Ramos (cell line): ENCODE data around the gene AXIN2.

ENCODE experiments used
- in situ Hi-C: fragments of 300-500 bp; cut with MboI; formaldehyde crosslinking; loops from one replicate; pipeline ENCODE4 v1.14.3; 2022; ENCODE audit warnings: low sequenced_read_pairs; ENCODE audit not compliant: unreplicated experiment

AXIN2 gene

DNA sequence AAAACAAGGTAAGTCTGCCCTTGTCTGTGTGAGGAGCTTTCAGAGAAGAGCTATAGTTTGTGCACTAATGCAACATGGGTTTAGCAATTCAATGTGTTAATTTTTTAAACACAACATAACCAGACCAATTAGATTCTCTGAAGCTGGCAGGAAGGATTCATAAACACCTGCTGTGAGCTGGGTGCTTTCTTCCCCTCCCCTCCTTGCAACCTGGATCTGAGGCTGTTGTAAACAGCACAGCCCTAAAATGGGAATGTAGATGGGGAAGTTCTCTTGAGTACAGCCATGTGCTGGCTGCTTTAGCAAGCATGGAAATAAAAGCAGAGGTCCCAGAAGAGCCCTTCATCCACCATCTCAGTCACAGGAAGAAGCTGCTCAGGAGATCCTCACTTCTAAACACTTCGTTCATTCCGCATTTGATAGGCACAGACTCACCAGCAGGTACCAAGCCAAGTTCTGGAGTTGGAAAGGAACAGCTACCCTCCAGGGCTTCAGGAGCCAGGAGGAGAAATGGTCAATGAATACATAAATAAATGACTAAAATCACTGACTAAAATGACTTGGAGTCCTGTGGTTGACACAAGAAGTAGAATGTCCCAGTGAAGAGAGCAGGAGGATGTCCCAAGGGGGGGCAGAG lies 21.7 kb downstream of the AXIN2 start:
- in situ Hi-C loops = no loop called here

DNA sequence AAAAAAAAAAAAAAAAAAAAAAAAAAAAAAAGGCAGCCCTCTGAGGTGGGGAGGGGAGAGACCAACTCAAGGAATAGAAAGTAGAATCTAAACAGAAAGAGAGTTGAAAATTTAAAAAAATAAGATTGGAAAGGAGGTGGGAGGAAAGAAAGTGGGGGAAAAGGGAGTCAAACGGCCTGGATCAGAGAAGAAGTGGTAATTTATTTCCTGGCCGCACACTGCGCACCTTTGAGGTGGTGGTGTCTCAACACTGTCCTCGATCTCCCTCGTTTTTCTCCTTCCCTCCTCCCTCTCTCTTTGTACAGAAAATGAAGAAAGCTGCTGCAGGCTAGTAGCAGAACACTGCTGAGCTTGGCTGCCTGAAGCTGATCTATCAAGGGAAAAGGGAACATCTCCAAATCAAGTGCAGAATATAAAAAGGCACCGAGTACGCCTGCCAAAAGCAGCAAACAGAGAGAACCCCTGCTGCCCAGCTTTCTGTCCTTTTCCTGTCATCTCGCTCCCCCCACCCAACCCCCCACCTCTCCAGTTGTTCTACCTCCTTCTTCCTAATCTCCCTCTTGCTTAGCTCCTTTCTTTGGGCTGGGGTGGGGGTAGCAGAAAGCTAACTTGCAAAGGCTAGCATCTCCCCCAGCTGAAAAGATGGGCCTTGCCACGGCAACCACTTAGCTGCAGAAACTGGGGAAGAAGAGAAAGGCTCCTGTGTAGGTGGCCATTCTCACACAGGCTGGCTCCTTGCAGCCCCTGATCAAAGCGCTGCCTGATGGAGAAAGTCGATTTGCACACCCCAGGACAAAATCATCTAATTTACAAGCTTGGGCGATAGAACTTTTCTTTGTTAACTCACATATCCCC lies 22.5 kb downstream of the AXIN2 start:
- in situ Hi-C loops = no loop called here

DNA sequence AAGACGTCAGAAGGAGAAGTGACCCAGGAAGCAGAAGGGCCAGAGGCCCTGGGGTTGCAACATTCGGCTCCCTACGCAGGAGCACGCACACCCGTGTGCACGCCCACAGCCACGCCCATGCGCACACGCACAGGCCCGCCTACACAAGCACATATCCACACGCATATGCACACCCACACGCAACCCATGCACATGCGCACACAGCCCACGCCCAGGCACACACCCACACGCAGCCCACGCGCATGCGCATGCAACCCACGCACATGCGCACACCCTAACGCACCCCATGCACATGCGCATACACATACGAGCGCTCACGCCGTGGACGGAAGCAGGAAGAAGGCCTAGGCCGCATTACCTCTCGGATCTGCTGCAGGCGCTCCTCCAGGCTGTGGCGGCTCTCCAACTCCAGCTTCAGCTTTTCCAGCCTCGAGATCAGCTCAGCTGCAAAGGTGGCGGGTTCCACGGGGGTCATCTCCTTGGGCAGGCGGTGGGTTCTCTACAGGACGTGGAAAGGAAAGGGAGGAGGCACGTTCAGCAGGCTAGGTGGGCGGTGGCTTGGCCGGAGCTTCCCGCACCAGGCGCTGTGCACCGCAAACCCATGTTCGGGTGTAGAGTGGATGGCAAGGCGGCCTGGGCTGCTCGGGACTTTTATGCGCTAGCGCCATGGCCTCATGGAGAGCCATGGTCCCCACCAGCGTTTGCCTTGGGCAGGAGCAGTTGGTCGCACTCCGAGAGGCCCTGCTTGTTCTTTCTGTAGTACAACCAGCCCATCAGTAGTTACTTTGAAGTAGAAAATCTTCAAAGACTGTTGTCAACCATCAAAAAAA lies 23.4 kb downstream of the AXIN2 start:
- in situ Hi-C loops = no loop called here

GRCh38 chr17:65537343-65537844 lies 24.1 kb downstream of the AXIN2 start:
- in situ Hi-C loops = no loop called here

DNA sequence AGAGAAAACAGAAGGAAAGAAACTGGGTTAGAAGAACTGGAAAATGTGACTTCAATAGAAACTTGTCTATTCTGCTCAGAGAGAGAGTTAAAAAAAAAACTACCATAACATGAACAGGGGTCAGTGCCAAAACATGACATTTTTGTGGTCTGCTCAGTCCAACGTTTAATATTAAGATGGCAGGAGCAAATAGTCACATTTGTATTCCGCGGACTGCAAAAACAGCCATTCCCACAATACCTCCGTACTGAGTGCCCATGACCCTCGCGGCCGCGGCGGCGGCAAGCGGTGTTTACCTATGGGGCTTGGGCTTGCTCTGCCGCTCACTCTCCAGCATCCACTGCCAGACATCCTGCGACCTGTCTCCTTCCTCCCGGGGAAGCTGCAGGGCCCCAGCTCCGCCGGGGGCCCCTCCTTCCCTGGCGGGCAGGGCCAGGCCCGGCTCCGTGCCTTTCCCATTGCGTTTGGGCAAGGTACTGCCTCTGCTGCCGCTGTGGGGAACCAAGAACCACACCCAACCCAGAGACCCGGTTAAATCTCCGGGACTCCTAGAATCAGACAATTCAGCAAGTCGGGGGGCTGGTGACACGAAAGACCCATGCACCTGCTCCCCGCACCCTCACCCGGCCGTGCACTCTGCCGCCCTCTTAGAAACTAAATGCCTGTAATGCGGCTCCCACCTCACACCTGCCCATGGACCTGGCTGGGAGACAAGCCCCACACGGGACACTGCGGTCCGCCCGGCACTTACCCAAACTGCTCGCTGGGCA lies 24.7 kb downstream of the AXIN2 start:
- in situ Hi-C loops = no loop called here

DNA sequence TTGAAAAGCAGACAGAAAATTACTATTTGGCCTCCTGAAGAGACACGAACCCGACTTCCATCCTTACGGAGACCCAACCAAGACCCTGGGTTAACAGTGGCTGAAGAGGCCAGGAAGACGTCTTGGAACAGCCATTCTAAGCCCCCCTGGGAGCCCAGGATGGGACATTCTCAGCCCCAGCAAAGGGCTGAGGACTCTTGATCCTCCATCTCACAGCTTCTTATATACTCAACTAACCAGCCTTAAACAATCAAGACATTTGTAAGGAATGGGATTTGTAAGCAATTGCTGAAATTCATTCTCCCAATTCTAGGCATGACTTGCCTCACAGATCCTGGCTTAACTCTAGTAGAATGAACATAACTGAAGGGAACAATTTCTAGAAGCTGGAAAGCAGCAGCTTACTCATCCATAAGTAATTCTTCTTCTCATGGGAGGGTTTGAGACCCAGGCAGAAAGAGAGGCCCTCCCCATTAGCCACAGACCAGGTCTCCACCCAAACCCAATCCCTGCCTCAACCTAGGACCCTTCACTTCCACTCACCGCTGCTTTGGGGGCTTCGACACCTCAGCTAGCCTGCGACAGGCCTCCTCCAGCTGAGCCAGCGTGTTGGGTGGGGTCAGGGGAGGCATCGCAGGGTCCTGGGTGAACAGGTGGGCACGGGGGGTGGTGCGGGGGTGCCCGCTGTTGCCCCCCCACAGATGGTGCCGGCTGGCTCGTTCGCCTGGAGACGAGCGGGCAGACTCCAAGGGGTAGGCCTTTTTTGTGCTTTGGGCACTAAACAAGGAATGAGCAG lies 25.5 kb downstream of the AXIN2 start:
- in situ Hi-C loops = no loop called here

DNA sequence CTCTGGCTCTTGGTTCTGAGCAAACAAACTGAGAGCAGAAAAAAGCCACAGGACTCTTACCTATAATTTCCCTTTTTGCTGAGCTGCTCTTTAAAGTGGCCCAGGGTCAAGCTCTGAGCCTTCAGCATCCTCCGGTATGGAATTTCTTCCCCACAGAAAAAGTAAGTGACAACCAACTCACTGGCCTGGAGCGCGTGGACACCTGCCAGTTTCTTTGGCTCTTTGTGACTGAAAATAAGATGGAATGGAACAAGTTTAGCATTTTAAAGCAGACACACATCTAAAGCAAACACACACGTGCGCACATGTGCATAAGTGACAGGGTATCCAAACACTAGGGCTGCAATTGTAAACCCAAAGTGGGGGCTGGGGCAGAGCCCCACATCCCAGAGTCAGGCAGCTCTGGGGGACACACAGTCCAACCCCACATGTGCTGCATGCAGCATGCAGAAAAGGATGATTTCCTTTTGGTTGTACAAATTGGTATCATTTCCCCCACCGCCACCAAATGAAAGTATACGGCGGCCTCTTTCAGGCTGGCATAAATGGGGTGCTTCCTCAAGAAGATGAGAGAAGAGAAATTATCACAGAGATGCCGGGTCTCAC lies 27.5 kb downstream of the AXIN2 start:
- in situ Hi-C loops = no loop called here

DNA sequence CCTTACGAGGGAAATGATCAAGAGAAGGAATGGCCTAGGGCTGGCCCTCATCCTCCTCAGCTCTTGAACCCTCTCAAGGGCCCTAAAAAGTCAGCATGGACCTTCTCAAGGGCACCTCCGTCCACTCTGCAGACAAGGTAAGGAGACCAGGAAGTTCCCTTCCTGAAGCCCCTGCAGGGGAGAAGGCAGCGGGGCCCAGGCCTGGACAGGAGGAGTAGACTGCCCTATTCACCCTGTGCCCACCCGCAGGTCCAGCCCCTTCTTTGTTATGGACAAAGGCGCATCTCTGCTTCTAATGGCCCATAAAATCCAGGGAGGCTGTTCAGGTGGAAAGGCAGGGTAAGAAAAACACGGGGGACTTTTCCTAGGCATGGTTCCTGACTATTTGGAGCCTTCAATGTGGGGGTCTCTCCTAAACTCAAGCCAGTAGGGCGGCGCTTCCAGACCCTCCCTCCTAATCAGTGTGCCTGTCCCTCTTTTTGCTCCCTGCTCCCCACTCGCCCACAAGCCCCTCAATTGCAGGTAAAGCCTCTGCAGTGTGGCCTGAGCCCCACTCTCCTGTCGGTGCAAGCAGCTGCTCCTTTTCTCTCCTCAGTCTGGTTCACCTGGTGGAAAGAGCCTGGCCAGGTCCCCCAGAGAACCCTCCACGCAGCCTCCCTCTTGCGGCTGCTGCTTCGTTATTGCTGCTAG lies 28.2 kb downstream of the AXIN2 start:
- in situ Hi-C loops = no loop called here

GRCh38 chr17:65532101-65532890 lies 29.2 kb downstream of the AXIN2 start:
- in situ Hi-C loops = no loop called here

DNA sequence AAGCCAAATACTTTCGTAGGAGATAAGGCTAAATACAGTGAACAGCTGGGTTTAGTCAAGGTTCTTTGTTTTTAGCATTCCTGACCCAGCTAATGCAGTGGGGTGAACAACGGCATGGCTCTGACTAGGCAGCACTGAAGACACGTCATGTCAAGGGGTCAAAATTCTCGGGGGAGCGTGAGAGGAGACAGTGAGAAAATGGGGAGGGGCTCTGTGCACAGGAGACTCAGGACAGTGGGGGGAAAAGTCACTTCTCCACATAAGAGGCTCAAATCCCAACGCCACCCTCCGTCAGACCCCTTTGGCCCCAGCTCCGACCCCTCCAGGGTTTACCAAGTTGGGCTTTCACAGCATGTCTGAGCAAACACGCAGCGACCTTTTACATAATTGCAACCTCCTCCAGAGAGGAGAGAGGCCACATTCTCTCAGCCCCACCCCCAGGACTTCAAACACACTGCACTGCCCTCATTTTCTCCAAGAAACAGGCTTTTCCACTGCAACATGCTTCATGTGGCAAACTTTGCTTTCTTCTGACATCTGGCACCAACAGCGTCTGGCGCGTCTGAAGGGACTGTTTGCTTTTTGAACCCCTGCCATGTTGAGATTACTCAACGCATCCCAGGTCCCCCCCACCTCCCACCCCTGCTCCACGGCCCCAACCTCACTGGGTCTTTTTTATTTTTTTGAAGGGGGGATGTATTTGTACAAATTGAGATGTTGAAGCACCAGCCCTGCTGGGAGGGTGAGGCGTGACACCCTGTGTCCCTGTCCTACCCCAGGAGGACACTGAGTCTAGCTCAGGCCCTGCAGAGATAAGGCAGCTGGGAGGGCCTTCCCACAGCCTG lies 30.0 kb downstream of the AXIN2 start:
- in situ Hi-C loops = no loop called here

DNA sequence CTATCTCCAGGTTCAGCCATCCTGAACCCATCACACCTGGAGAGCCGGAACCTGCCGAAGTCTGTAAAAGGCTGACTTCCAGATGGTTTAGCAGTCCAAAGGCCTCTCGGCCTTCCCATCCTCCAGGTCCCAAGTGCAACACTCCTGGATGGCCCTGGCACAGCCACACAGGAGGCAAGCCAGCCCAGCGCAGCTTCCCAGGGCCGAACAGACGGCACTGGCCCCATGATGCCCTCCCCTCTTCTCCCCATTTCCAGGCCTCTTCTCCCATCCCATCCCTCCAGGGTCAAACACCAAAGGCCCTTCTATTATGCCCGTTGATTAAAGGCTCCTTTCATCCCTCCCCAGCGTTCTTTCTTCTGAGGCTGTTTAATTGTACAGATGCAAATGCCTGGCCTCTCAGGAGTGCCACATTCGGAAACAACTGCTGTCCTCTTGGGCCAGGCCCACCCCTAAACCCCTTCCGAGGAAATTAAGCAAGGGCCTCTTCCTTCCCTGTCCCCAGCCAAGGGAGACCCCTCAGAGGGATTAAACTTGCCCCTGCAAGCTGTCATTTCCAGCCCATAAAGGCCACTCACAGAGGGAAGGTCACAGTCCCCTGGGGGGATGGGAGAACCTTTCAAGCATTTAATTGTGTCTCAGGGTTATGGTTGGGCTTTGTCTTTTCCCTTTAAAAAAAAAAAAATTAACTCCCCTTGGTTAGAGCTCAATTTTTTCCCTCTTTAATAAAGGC lies 30.8 kb downstream of the AXIN2 start:
- in situ Hi-C loops = no loop called here

DNA sequence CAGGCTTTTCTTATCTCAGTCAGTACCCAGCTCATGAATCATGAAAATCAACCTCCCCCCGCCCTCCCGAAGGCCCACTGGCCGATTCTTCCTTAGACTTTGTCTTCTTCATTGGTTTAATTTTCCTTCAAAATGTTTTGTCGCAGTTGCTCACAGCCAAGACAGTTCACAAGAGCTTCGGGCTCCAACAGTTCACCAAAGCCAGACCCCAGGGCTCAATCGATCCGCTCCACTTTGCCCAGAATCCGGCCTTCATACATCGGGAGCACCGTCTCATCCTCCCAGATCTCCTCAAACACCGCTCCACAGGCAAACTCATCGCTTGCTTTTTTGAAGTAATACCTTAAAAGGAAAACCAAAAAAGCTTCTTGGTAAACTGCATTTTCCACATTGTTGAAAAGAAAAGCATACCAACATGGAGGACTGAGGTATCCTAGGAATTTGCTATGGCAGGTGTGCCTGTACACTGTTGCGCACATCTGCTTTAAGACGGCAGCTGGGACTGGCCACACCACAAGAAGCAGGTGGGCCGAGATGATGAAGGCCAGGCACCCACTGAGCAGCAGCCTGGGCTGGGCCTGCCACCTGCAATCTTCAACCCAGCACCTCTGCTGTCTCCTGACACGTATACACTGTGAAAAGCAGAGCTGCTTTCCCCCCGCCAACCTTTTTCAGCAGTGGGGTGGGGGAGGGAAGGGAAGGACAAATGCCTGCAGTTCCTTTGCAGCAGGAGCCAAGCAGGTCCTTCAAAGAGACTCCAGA lies 31.5 kb downstream of the AXIN2 start:
- in situ Hi-C loops = no loop called here

DNA sequence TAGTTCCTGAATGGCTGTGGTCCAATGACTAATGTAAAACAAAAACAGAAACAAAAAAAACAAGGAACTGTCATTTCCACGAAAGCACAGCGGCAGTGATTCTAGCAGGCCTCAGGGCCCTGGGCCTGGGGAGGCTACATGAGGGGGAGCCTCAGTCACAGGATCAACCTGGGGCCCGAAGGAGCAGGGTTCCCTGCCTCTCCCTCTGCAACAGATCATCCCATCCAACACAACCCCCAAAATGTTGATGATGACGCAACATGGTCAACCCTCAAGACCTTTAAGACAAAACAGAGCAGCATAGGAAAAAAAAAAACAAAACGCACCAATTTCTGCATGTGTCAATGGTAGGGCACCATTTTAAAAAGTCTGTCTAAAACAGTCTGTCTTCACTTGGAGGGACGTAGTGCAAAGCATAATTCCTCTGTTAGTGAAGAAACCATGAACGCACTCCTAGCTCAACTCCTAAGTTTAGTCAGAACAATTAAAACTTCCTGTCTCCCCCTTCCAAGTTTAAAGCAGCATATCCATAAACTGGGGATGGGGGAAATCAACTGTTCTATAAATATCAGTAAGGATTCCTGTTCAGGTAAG lies 32.3 kb downstream of the AXIN2 start:
- in situ Hi-C loops = no loop called here

- in situ Hi-C loops = no loop called here
Observed at GRCh38 chr17:65527857-65528591, 33.4 kb downstream of the AXIN2 start.
